ENCODE measurements around the gene MED9.

MED9 gene

GRCh38 chr17:17492085-17492484, 15.3 kb downstream of the MED9 start:
- no peak for DNase-seq

- no peak for DNase-seq
These were observed 15.8 kb downstream of the MED9 start for GRCh38 chr17:17492571-17492970.

GRCh38 chr17:17493249-17493985, 16.6 kb downstream of the MED9 start:
- no peak for DNase-seq

- DNase-seq, result no peak
These were observed 17.2 kb downstream of the MED9 start for GRCh38 chr17:17493986-17494466.

- no peak for DNase-seq
These were observed 17.7 kb downstream of the MED9 start for GRCh38 chr17:17494499-17494869.

GRCh38 chr17:17494870-17495535, 18.2 kb downstream of the MED9 start:
- peak in 1 of 2 donors; percentile 10 for DNase-seq

GRCh38 chr17:17495536-17496188, 18.9 kb downstream of the MED9 start:
- DNase-seq, result peak in 1 of 2 donors; percentile 19

- peak; percentile 79 to 81 for DNase-seq
These were observed 19.6 kb downstream of the MED9 start, which contains the start of gene RASD1 for GRCh38 chr17:17496189-17497064. RASD1 (minus strand) TSS chr17:17496395; CDS start chr17:17496181, 214 bp downstream.

- no peak for DNase-seq
These were observed 20.5 kb downstream of the MED9 start for GRCh38 chr17:17497065-17497844.

GRCh38 chr17:17497845-17498520, 21.2 kb downstream of the MED9 start:
- no peak for DNase-seq

GRCh38 chr17:17498606-17499301, 22.0 kb downstream of the MED9 start:
- DNase-seq, result no peak

- DNase-seq, result no peak
These were observed 22.8 kb downstream of the MED9 start for GRCh38 chr17:17499402-17500145.

- no peak for DNase-seq
These were observed 24.3 kb downstream of the MED9 start for GRCh38 chr17:17500999-17501605.

- DNase-seq, result no peak
These were observed 26.2 kb downstream of the MED9 start for GRCh38 chr17:17502741-17503565.

GRCh38 chr17:17503566-17504130, 26.8 kb downstream of the MED9 start:
- DNase-seq, result no peak

GRCh38 chr17:17504341-17505140, 27.7 kb downstream of the MED9 start:
- no peak for DNase-seq

- no peak for DNase-seq
These were observed 28.4 kb downstream of the MED9 start for GRCh38 chr17:17505151-17505550.
